Ascending aorta (tissue), 2 donors: ENCODE data around the gene AGAP1. TPM values are rescaled to one million over a fixed set of nuclear protein-coding genes. Genes with fewer than 3 reads are reported as not detected.

Experiments used
- DNase-seq, 2 donors: peaks; one replicate each; pipeline ENCODE4 v3.0.0-alpha.2; 2019; ENCODE audit warnings: low spot score in 2 of 2
- H3K27ac ChIP-seq, 2 donors: fragments of 200-600 bp; sonication (generic); one replicate each; pipeline ENCODE4 v1.5.1; 2016 to 2017; ENCODE audit warnings: mild to moderate bottlenecking in 1 of 2
- H3K27me3 ChIP-seq: fragments of 200-600 bp; sonication (generic); one replicate; pipeline ENCODE4 v1.5.1; 2017
- H3K36me3 ChIP-seq, 2 donors: fragments of 200-600 bp; sonication (generic); one replicate each; pipeline ENCODE4 v1.5.1; 2016
- H3K4me1 ChIP-seq, 2 donors: fragments of 200-600 bp; sonication (generic); one replicate each; pipeline ENCODE4 v1.5.1; 2016 to 2017; ENCODE audit warnings: mild to moderate bottlenecking in 1 of 2
- H3K4me3 ChIP-seq, 2 donors: fragments of 200-600 bp; sonication (generic); one replicate each; pipeline ENCODE4 v1.5.1; 2016 to 2017; ENCODE audit warnings: mild to moderate bottlenecking in 1 of 2
- H3K9me3 ChIP-seq, 2 donors: fragments of 200-600 bp; sonication (generic); one replicate each; pipeline ENCODE4 v1.5.1; 2016
- CTCF ChIP-seq, 3 experiments: fragments of 200-600 bp in 2 of 3; fragments of 450-650 bp in 1 of 3; sonication (generic) in 2 of 3; IDR thresholded peaks; one replicate each; pipeline ENCODE4 v1.5.1; 2016 to 2019; ENCODE audit warnings: antibody characterized with exemption in 3 of 3, mild to moderate bottlenecking in 1 of 3, moderate library complexity in 1 of 3
- intact Hi-C: fragments of 100-400 bp; cut with DNase I; formaldehyde crosslinking; loops from one replicate; pipeline ENCODE4 v1.15.1; 2023
- total RNA-seq: library from RNA; depleted of rRNA; stranded (reverse); fragments of >200 nt; gene quantifications from one replicate; pipeline ENCODE4 v1.1.0, GENCODE V29; 2016

Gene AGAP1
- total RNA-seq, 1 donor from 2014 or later: 19.7 TPM

- Histone ChIP-seq H3K27ac (no peak overlapping the region), H3K4me1 (peaks cover 0 to 4% of the 10 kb centered on the region in 2 donors), H3K36me3 (no peaks in the 10 kb centered on the region), H3K9me3 (no peaks in the 10 kb centered on the region), H3K4me3 (no peak overlapping the region), H3K27me3 (no peaks in the 10 kb centered on the region)
- no peak for DNase-seq
- TF ChIP-seq CTCF (IDR thresholded peaks at IDR 0.05): no peak
- intact Hi-C loops: no loop called here
Observed at GRCh38 chr2:235610696-235611257, 116.9 kb downstream of the AGAP1 start.

GRCh38 chr2:235611349-235611748 is 117.5 kb downstream of the AGAP1 start:
- H3K9me3 ChIP-seq: no peaks in the 10 kb centered on the region
- no peaks in the 10 kb centered on the region for H3K27me3 ChIP-seq
- no peaks in the 10 kb centered on the region for H3K36me3 ChIP-seq
- DNase-seq: no peak
- intact Hi-C loops: no loop called here
- no peak overlapping the region for H3K4me3 ChIP-seq
- no peak for TF ChIP-seq CTCF (IDR thresholded peaks at IDR 0.05)
- peaks cover 0 to 4% of the 10 kb centered on the region in 2 donors for H3K4me1 ChIP-seq
- H3K27ac ChIP-seq: no peak overlapping the region

GRCh38 chr2:235611756-235612155 is 117.9 kb downstream of the AGAP1 start:
- no peak for TF ChIP-seq CTCF (IDR thresholded peaks at IDR 0.05)
- no peak for DNase-seq
- H3K27me3 ChIP-seq: no peaks in the 10 kb centered on the region

GRCh38 chr2:235612181-235612950 is 118.5 kb downstream of the AGAP1 start:
- intact Hi-C loops: no loop called here
- H3K4me1 ChIP-seq: peaks cover 0 to 4% of the 10 kb centered on the region in 2 donors
- no peak for DNase-seq

More at GRCh38 chr2:235611756-235612155, 117.9 kb downstream of the AGAP1 start:
- H3K4me3 ChIP-seq: no peak overlapping the region
- intact Hi-C loops: no loop called here
- H3K27ac ChIP-seq: no peak overlapping the region
- H3K36me3 ChIP-seq: no peaks in the 10 kb centered on the region
- no peaks in the 10 kb centered on the region for H3K9me3 ChIP-seq
- peaks cover 0 to 4% of the 10 kb centered on the region in 2 donors for H3K4me1 ChIP-seq

DNA sequence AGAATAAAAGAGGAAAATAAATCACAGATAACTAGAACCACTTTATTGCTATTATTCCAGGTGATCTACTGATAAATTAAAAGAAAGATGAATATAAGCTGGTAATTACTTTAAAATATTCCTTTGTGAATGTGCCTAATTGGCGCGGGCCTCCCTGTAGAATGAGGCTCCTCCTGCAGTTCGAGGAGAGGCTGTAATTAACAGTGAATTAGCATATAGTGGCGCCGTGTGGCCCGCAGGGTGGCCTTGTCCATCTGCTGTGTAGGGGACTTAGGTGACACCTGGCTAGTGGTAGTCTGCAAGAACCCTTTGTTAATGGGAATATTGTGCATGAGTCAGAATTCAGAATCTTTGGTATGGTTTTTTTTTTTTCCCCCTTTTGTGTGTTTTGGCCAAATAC is 119.8 kb downstream of the AGAP1 start:
- H3K36me3 ChIP-seq: no peaks in the 10 kb centered on the region
- no peaks in the 10 kb centered on the region for H3K27me3 ChIP-seq
- H3K4me1 ChIP-seq: peaks cover 0 to 4% of the 10 kb centered on the region in 2 donors
- TF ChIP-seq CTCF (IDR thresholded peaks at IDR 0.05): no peak
- intact Hi-C loops: no loop called here
- no peak overlapping the region for H3K4me3 ChIP-seq
- H3K27ac ChIP-seq: no peak overlapping the region
- DNase-seq: no peak
- H3K9me3 ChIP-seq: no peaks in the 10 kb centered on the region

More at GRCh38 chr2:235612181-235612950, 118.5 kb downstream of the AGAP1 start:
- Histone ChIP-seq H3K4me3 (no peak overlapping the region), H3K27me3 (no peaks in the 10 kb centered on the region), H3K27ac (no peak overlapping the region), H3K9me3 (no peaks in the 10 kb centered on the region), H3K36me3 (no peaks in the 10 kb centered on the region)
- TF ChIP-seq CTCF (IDR thresholded peaks at IDR 0.05): no peak
